HepG2 (cell line): ENCODE data around the gene SPATA21. TPM values are rescaled to one million over a fixed set of nuclear protein-coding genes. Genes with fewer than 3 reads are reported as not detected.

ENCODE experiments used
- AHDC1 ChIP-seq: sonication (generic); formaldehyde crosslinking; IDR thresholded peaks from 2 replicates; pipeline ENCODE4 v1.5.1; 2020; ENCODE audit warnings: mild to moderate bottlenecking, missing genetic modification reagents, borderline replicate concordance
- AKAP8 ChIP-seq: sonication (generic); formaldehyde crosslinking; IDR thresholded peaks from 2 replicates; pipeline ENCODE4 v1.5.1; 2020; ENCODE audit warnings: mild to moderate bottlenecking, missing genetic modification reagents
- CREM ChIP-seq, 2 experiments: sonication (generic) in 1 of 2; formaldehyde crosslinking in 1 of 2; IDR thresholded peaks; 2 replicates each; pipeline versions ENCODE4 v1.4.0 to v1.6.1; 2016 to 2020; ENCODE audit warnings: antibody characterized with exemption in 1 of 2, mild to moderate bottlenecking in 1 of 2, missing genetic modification reagents in 1 of 2
- CSRNP2 ChIP-seq: sonication (generic); formaldehyde crosslinking; conservative IDR thresholded peaks from 2 replicates; pipeline ENCODE4 v1.8.0; 2022; ENCODE audit warnings: low read depth, missing genetic modification reagents
- FOXK2 ChIP-seq: fragments of 450-650 bp; IDR thresholded peaks from 2 replicates; pipeline ENCODE4 v1.6.1; 2016
- IKZF4 ChIP-seq: sonication (generic); formaldehyde crosslinking; IDR thresholded peaks from 2 replicates; pipeline ENCODE4 v1.5.1; 2020; ENCODE audit warnings: borderline replicate concordance, mild to moderate bottlenecking, low read depth, missing genetic modification reagents; ENCODE audit errors: not compliant biosample characterization
- NR1H2 ChIP-seq: sonication (generic); formaldehyde crosslinking; IDR thresholded peaks from 2 replicates; pipeline ENCODE4 v1.8.1; 2022; ENCODE audit warnings: low read depth, missing genetic modification reagents, borderline replicate concordance
- RAD21 ChIP-seq: fragments of 450-650 bp; formaldehyde crosslinking; IDR thresholded peaks from 2 replicates; pipeline ENCODE4 v1.5.0; 2020; ENCODE audit warnings: mild to moderate bottlenecking
- RARA ChIP-seq: IDR thresholded peaks from 2 replicates; pipeline ENCODE4 v1.6.1; 2016; ENCODE audit warnings: missing genetic modification reagents, missing compliant biosample characterization
- REXO4 ChIP-seq: sonication (generic); formaldehyde crosslinking; IDR thresholded peaks from 2 replicates; pipeline ENCODE4 v1.8.0; 2022; ENCODE audit warnings: missing genetic modification reagents, mild to moderate bottlenecking, borderline replicate concordance
- TP53 ChIP-seq: sonication (generic); formaldehyde crosslinking; conservative IDR thresholded peaks from 2 replicates; pipeline ENCODE4 v1.4.0; 2020; ENCODE audit warnings: missing genetic modification reagents
- ZBTB20 ChIP-seq: sonication (generic); formaldehyde crosslinking; IDR thresholded peaks from 2 replicates; pipeline ENCODE4 v1.8.1; 2023; ENCODE audit warnings: missing genetic modification reagents, low read depth, mild to moderate bottlenecking, borderline replicate concordance
- ZFP82 ChIP-seq: sonication (generic); formaldehyde crosslinking; IDR thresholded peaks from 2 replicates; pipeline ENCODE4 v1.5.1; 2020; ENCODE audit warnings: mild to moderate bottlenecking, missing genetic modification reagents, borderline replicate concordance
- ZNF17 ChIP-seq: sonication (generic); formaldehyde crosslinking; IDR thresholded peaks from 2 replicates; pipeline ENCODE4 v1.5.0; 2020; ENCODE audit warnings: mild to moderate bottlenecking, missing genetic modification reagents
- ZNF292 ChIP-seq: sonication (generic); formaldehyde crosslinking; IDR thresholded peaks from 2 replicates; pipeline ENCODE4 v1.8.1; 2022; ENCODE audit warnings: mild to moderate bottlenecking, low read depth, missing genetic modification reagents, borderline replicate concordance
- ZNF512B ChIP-seq: sonication (generic); formaldehyde crosslinking; IDR thresholded peaks from 2 replicates; pipeline ENCODE4 v1.5.1; 2020; ENCODE audit warnings: missing genetic modification reagents, mild to moderate bottlenecking, borderline replicate concordance
- ZNF580 ChIP-seq: IDR thresholded peaks from 2 replicates; pipeline ENCODE4 v1.6.1; 2016; ENCODE audit warnings: low read depth, borderline replicate concordance
- polyA plus RNA-seq, 8 experiments: library from polyadenylated mRNA; depleted of rRNA in 3 of 8; stranded (reverse) in 7 of 8; unstranded in 1 of 8; fragments of >200 nt; fragmentation: Illumina TruSeq in 4 of 8; extraction: Trizol in 4 of 8; gene quantifications; 2 replicates each; pipeline versions ENCODE4 v1.2.1 to v1.2.3, GENCODE V29; 2011 to 2016; ENCODE audit warnings: low read depth in 4 of 8, missing spikeins in 1 of 8, mixed read lengths in 1 of 8; ENCODE audit not compliant: insufficient read depth in 1 of 8
- total RNA-seq, 5 experiments: library from RNA; depleted of rRNA; stranded (reverse); fragments of >200 nt; fragmentation: Illumina TruSeq; extraction: Trizol; gene quantifications; 2 replicates each; pipeline ENCODE4 v1.2.3, GENCODE V29; 2016; ENCODE audit warnings: low read depth in 1 of 5

The SPATA21 gene
- total and polyA plus RNA-seq, 2 of the 13 experiments (the other 11 are each of a cell fraction or from before 2014, with no cell fraction given), result 0.80 to 1.4 TPM

- peak; percentile 50; the same call in 1 of the 2 replicates for TF ChIP-seq AHDC1
- TF ChIP-seq REXO4 (CRISPR knock-in tag), result no peak
- TF ChIP-seq RAD21 (CRISPR knock-in tag), result peak; percentile 26; the same call in 1 of the 2 replicates
- no peak; the same call in 1 of the 2 replicates for TF ChIP-seq RARA (CRISPR knock-in tag)
- peak; percentile 90; the same call in 1 of the 2 replicates for TF ChIP-seq ZNF580 (CRISPR knock-in tag)
- TF ChIP-seq CREM (IDR thresholded peaks at IDR 0.05), result no peak; the same call in 1 of the 2 replicates
- no peak for TF ChIP-seq CREM (CRISPR knock-in tag; IDR thresholded peaks at IDR 0.05)
- no peak for TF ChIP-seq FOXK2
- no peak for TF ChIP-seq ZNF17 (CRISPR knock-in tag)
- TF ChIP-seq TP53 (CRISPR knock-in tag), result 0 out of 2 replicates have a peak, but pooled peaks have one; percentile 87
- TF ChIP-seq AKAP8 (CRISPR knock-in tag), result 0 out of 2 replicates have a peak, but pooled peaks have one; percentile 26
- TF ChIP-seq ZNF512B (CRISPR knock-in tag), result no peak
- no peak for TF ChIP-seq ZNF292 (CRISPR knock-in tag)
- TF ChIP-seq NR1H2 (CRISPR knock-in tag), result no peak
- TF ChIP-seq ZBTB20 (CRISPR knock-in tag), result 0 out of 2 replicates have a peak, but pooled peaks have one; percentile 25
- 0 out of 2 replicates have a peak, but pooled peaks have one; percentile 36 for TF ChIP-seq ZFP82 (CRISPR knock-in tag)
- TF ChIP-seq CSRNP2 (CRISPR knock-in tag), result no peak
- peak; percentile 64 for TF ChIP-seq IKZF4 (CRISPR knock-in tag)
Measured at GRCh38 chr1:16367258-16367967, 69.8 kb downstream of the SPATA21 start (continued).
